Loucy (cell line): ENCODE results near the gene ZNF362.

Experiments
- CTCF ChIP-seq: fragments of 200-600 bp; sonication (generic); conservative IDR thresholded peaks from 2 replicates; pipeline ENCODE4 v1.5.1; 2014; ENCODE audit warnings: mild to moderate bottlenecking, antibody characterized with exemption, low read length
- EZH2phosphoT487 ChIP-seq: fragments of 200-600 bp; IDR thresholded peaks from 2 replicates; pipeline ENCODE4 v1.6.1; 2018; ENCODE audit warnings: antibody characterized with exemption, mild to moderate bottlenecking, moderate library complexity, borderline replicate concordance

- TF ChIP-seq CTCF = no peak
- no peak for TF ChIP-seq EZH2phosphoT487
Measured at GRCh38 chr1:33322109-33322508, 65.8 kb downstream of the ZNF362 start.
